Mesendoderm (in vitro differentiated cells): ENCODE measurements around the gene THAP8.

Source experiments
- DNase-seq: peaks from one replicate; pipeline ENCODE4 v3.0.0; 2013
- H2AK5ac ChIP-seq: 2 replicates; pipeline ENCODE4 v1.6.1; 2013; ENCODE audit warnings: low read length, inconsistent platforms
- H2BK120ac ChIP-seq: 2 replicates; pipeline ENCODE4 v1.6.1; 2013; ENCODE audit warnings: low read depth, mild to moderate bottlenecking, low read length, moderate library complexity, mixed read lengths
- H2BK15ac ChIP-seq: replicated peaks from 2 replicates; pipeline ENCODE4 v1.6.1; 2013; ENCODE audit warnings: low read depth, mild to moderate bottlenecking, moderate library complexity
- H2BK5ac ChIP-seq: 2 replicates; pipeline ENCODE4 v1.6.1; 2013; ENCODE audit warnings: low read length, inconsistent platforms
- H3K18ac ChIP-seq: 2 replicates; pipeline ENCODE4 v1.6.1; 2013; ENCODE audit warnings: mild to moderate bottlenecking, low read length, mixed read lengths
- H3K23ac ChIP-seq: one replicate; pipeline ENCODE4 v1.6.1; 2013; ENCODE audit warnings: low read length
- H3K27ac ChIP-seq: 2 replicates; pipeline ENCODE4 v1.5.1; 2013; ENCODE audit warnings: low read depth, mild to moderate bottlenecking, inconsistent platforms, low read length, moderate library complexity
- H3K27me3 ChIP-seq: 2 replicates; pipeline ENCODE4 v1.6.1; 2013; ENCODE audit warnings: low read length, control low read depth, mild to moderate bottlenecking, inconsistent platforms; ENCODE audit not compliant: insufficient read depth, poor library complexity
- H3K36me3 ChIP-seq: 2 replicates; pipeline ENCODE4 v1.6.1; 2013; ENCODE audit warnings: low read length, inconsistent platforms; ENCODE audit not compliant: control insufficient read depth, insufficient read depth
- H3K4ac ChIP-seq: one replicate; pipeline ENCODE4 v1.6.1; 2013; ENCODE audit warnings: low read depth, mild to moderate bottlenecking, low read length, moderate library complexity
- H3K4me1 ChIP-seq: 2 replicates; pipeline ENCODE4 v1.6.1; 2013; ENCODE audit warnings: low read depth, low read length, inconsistent platforms; ENCODE audit not compliant: control insufficient read depth
- H3K4me2 ChIP-seq: 2 replicates; pipeline ENCODE4 v1.6.1; 2013; ENCODE audit warnings: low read length
- H3K4me3 ChIP-seq: 2 replicates; pipeline ENCODE4 v1.5.1; 2013; ENCODE audit warnings: mild to moderate bottlenecking, low read length
- H3K56ac ChIP-seq: one replicate; pipeline ENCODE4 v1.6.1; 2013; ENCODE audit warnings: low read length
- H3K79me1 ChIP-seq: 2 replicates; pipeline ENCODE4 v1.6.1; 2013; ENCODE audit warnings: low read length, inconsistent platforms
- H3K79me2 ChIP-seq: 2 replicates; pipeline ENCODE4 v1.6.1; 2013; ENCODE audit warnings: mild to moderate bottlenecking, low read length; ENCODE audit not compliant: control insufficient read depth, insufficient read depth
- H3K9ac ChIP-seq: 2 replicates; pipeline ENCODE4 v1.6.1; 2013; ENCODE audit warnings: low read length, inconsistent platforms
- H4K5ac ChIP-seq: one replicate; pipeline ENCODE4 v1.6.1; 2013; ENCODE audit warnings: low read length
- H4K8ac ChIP-seq: one replicate; pipeline ENCODE4 v1.6.1; 2013; ENCODE audit warnings: low read depth, mild to moderate bottlenecking, control low read depth, low read length, moderate library complexity
- WGBS: extraction: QIAGEN DNeasy Blood & Tissue Kit; methylation state at CpG from one replicate; pipeline ENCODE4 v1.1.7; 2013; ENCODE audit warnings: low lambda C conversion rate, missing lambda C conversion rate; ENCODE audit not compliant: insufficient coverage; ENCODE audit errors: extremely low coverage; 5-methylcytosine and 5-hydroxymethylcytosine counted together

THAP8 gene

GRCh38 chr19:36086326-36086725, 32.2 kb upstream of the THAP8 start:
- Histone ChIP-seq H3K4me2 (no peak overlapping the region), H4K8ac (no peak overlapping the region), H2BK15ac (no peak overlapping the region), H3K9ac (no peak overlapping the region), H4K5ac (no peak overlapping the region), H3K56ac (no peak overlapping the region), H2AK5ac (no peak overlapping the region), H3K79me2 (no peaks in the 10 kb centered on the region), H3K36me3 (peaks cover 18% of the 10 kb centered on the region), H3K27ac (no peak overlapping the region), H3K79me1 (no peaks in the 10 kb centered on the region), H3K27me3 (no peaks in the 10 kb centered on the region), H3K4ac (no peak overlapping the region), H2BK5ac (no peak overlapping the region), H3K23ac (no peak overlapping the region), H3K4me3 (no peak overlapping the region), H2BK120ac (no peak overlapping the region), H3K4me1 (no peaks in the 10 kb centered on the region), H3K18ac (no peak overlapping the region)
- WGBS: no CpG with 5 or more reads among the region's 9 CpGs
- DNase-seq: no peak

GRCh38 chr19:36084231-36085009, 30.3 kb upstream of the THAP8 start:
- H4K8ac ChIP-seq: no peak overlapping the region
- no peak overlapping the region for H3K27ac ChIP-seq
- H2BK15ac ChIP-seq: no peak overlapping the region
- H3K27me3 ChIP-seq: no peaks in the 10 kb centered on the region
- no peak overlapping the region for H2BK5ac ChIP-seq
- H3K56ac ChIP-seq: no peak overlapping the region
- no peak overlapping the region for H3K4me3 ChIP-seq
- H2AK5ac ChIP-seq: no peak overlapping the region
- no peak overlapping the region for H3K23ac ChIP-seq
- H3K79me1 ChIP-seq: no peaks in the 10 kb centered on the region
- H3K4ac ChIP-seq: no peak overlapping the region
- no peak overlapping the region for H3K18ac ChIP-seq
- H3K4me1 ChIP-seq: no peaks in the 10 kb centered on the region
- H3K79me2 ChIP-seq: no peaks in the 10 kb centered on the region
- H3K9ac ChIP-seq: no peak overlapping the region
- no CpG with 5 or more reads among the region's 12 CpGs for WGBS
- no peak for DNase-seq
- peaks cover 18% of the 10 kb centered on the region for H3K36me3 ChIP-seq
- H2BK120ac ChIP-seq: no peak overlapping the region
- no peak overlapping the region for H4K5ac ChIP-seq
- no peak overlapping the region for H3K4me2 ChIP-seq

- Histone ChIP-seq H3K79me1 (no peaks in the 10 kb centered on the region), H3K23ac (no peak overlapping the region), H3K4me1 (no peaks in the 10 kb centered on the region), H2BK5ac (no peak overlapping the region), H2BK120ac (no peak overlapping the region), H4K5ac (no peak overlapping the region), H3K4me2 (no peak overlapping the region), H3K56ac (no peak overlapping the region), H3K27ac (no peak overlapping the region), H3K4me3 (no peak overlapping the region), H3K27me3 (no peaks in the 10 kb centered on the region), H3K4ac (no peak overlapping the region), H3K18ac (no peak overlapping the region), H2BK15ac (no peak overlapping the region), H2AK5ac (no peak overlapping the region), H3K36me3 (peaks cover 15% of the 10 kb centered on the region), H3K79me2 (no peaks in the 10 kb centered on the region), H3K9ac (no peak overlapping the region), H4K8ac (no peak overlapping the region)
- no peak for DNase-seq
- WGBS: no CpG with 5 or more reads among the region's 13 CpGs
These were observed 28.8 kb upstream of the THAP8 start for GRCh38 chr19:36082916-36083315.

- no CpG with 5 or more reads among the region's 7 CpGs for WGBS
- H3K79me1 ChIP-seq: no peaks in the 10 kb centered on the region
- H4K8ac ChIP-seq: no peak overlapping the region
- no peak overlapping the region for H3K27ac ChIP-seq
- no peak overlapping the region for H2AK5ac ChIP-seq
- H3K4me3 ChIP-seq: no peak overlapping the region
- no peak overlapping the region for H3K4me2 ChIP-seq
- H3K18ac ChIP-seq: no peak overlapping the region
- no peak overlapping the region for H4K5ac ChIP-seq
- DNase-seq: no peak
- no peaks in the 10 kb centered on the region for H3K79me2 ChIP-seq
- H3K36me3 ChIP-seq: peaks cover 15% of the 10 kb centered on the region
- H3K23ac ChIP-seq: no peak overlapping the region
- H2BK120ac ChIP-seq: no peak overlapping the region
- no peaks in the 10 kb centered on the region for H3K27me3 ChIP-seq
- no peak overlapping the region for H3K56ac ChIP-seq
- H3K9ac ChIP-seq: no peak overlapping the region
- no peak overlapping the region for H3K4ac ChIP-seq
- H2BK5ac ChIP-seq: no peak overlapping the region
- no peak overlapping the region for H2BK15ac ChIP-seq
- no peaks in the 10 kb centered on the region for H3K4me1 ChIP-seq
These were observed 27.8 kb upstream of the THAP8 start for GRCh38 chr19:36081894-36082293.

GRCh38 chr19:36081385-36081784, 27.3 kb upstream of the THAP8 start:
- peaks cover 15% of the 10 kb centered on the region for H3K36me3 ChIP-seq
- no CpG with 5 or more reads among the region's 3 CpGs for WGBS
- no peaks in the 10 kb centered on the region for H3K79me1 ChIP-seq
- no peak overlapping the region for H3K18ac ChIP-seq
- no peak overlapping the region for H3K4me3 ChIP-seq
- H3K27ac ChIP-seq: no peak overlapping the region
- no peak overlapping the region for H4K8ac ChIP-seq
- no peak overlapping the region for H2BK5ac ChIP-seq
- H3K23ac ChIP-seq: no peak overlapping the region
- H2BK15ac ChIP-seq: no peak overlapping the region
- H3K4me1 ChIP-seq: no peaks in the 10 kb centered on the region
- no peak overlapping the region for H3K9ac ChIP-seq
- H2BK120ac ChIP-seq: no peak overlapping the region
- no peak overlapping the region for H3K56ac ChIP-seq
- H2AK5ac ChIP-seq: no peak overlapping the region
- H3K79me2 ChIP-seq: no peaks in the 10 kb centered on the region
- H3K4ac ChIP-seq: no peak overlapping the region
- H4K5ac ChIP-seq: no peak overlapping the region
- no peaks in the 10 kb centered on the region for H3K27me3 ChIP-seq
- no peak for DNase-seq
- no peak overlapping the region for H3K4me2 ChIP-seq
